ENCODE measurements around the gene SEPTIN12.

DNA sequence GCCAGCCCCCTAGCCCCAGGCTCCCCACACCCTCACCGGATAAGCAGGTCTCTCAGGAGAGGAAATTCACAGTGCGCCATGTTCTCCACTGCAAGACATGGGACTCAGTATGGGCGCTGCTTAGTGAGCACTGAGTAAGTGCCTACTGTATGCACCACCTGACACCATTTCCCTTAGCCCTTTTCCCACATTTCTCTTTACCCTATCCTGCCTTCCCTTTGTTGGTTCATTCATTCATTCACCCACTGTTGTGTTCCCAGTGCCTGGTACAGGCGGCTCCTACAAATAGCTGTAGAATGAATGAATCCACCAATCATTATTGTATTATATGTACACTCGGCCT, 10.1 kb downstream of the SEPTIN12 start:
- TF ChIP-seq, protein P1, sequence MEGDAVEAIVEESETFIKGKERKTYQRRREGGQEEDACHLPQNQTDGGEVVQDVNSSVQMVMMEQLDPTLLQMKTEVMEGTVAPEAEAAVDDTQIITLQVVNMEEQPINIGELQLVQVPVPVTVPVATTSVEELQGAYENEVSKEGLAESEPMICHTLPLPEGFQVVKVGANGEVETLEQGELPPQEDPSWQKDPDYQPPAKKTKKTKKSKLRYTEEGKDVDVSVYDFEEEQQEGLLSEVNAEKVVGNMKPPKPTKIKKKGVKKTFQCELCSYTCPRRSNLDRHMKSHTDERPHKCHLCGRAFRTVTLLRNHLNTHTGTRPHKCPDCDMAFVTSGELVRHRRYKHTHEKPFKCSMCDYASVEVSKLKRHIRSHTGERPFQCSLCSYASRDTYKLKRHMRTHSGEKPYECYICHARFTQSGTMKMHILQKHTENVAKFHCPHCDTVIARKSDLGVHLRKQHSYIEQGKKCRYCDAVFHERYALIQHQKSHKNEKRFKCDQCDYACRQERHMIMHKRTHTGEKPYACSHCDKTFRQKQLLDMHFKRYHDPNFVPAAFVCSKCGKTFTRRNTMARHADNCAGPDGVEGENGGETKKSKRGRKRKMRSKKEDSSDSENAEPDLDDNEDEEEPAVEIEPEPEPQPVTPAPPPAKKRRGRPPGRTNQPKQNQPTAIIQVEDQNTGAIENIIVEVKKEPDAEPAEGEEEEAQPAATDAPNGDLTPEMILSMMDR (IDR thresholded peaks at IDR 0.05), result no peak
- no peak for TF ChIP-seq HMGA2 (CRISPR knock-in tag; IDR thresholded peaks at IDR 0.05)
- TF ChIP-seq ETV6 (CRISPR knock-in tag; IDR thresholded peaks at IDR 0.05), result no peak
- TF ChIP-seq, protein P2, sequence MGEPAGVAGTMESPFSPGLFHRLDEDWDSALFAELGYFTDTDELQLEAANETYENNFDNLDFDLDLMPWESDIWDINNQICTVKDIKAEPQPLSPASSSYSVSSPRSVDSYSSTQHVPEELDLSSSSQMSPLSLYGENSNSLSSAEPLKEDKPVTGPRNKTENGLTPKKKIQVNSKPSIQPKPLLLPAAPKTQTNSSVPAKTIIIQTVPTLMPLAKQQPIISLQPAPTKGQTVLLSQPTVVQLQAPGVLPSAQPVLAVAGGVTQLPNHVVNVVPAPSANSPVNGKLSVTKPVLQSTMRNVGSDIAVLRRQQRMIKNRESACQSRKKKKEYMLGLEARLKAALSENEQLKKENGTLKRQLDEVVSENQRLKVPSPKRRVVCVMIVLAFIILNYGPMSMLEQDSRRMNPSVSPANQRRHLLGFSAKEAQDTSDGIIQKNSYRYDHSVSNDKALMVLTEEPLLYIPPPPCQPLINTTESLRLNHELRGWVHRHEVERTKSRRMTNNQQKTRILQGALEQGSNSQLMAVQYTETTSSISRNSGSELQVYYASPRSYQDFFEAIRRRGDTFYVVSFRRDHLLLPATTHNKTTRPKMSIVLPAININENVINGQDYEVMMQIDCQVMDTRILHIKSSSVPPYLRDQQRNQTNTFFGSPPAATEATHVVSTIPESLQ (CRISPR knock-in tag; IDR thresholded peaks at IDR 0.05), result no peak
- no peak for TF ChIP-seq PRRX2 (CRISPR knock-in tag; IDR thresholded peaks at IDR 0.05)
- TF ChIP-seq, protein P3, sequence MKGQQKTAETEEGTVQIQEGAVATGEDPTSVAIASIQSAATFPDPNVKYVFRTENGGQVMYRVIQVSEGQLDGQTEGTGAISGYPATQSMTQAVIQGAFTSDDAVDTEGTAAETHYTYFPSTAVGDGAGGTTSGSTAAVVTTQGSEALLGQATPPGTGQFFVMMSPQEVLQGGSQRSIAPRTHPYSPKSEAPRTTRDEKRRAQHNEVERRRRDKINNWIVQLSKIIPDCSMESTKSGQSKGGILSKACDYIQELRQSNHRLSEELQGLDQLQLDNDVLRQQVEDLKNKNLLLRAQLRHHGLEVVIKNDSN (CRISPR knock-in tag; IDR thresholded peaks at IDR 0.05), result no peak
- TF ChIP-seq, protein P4, sequence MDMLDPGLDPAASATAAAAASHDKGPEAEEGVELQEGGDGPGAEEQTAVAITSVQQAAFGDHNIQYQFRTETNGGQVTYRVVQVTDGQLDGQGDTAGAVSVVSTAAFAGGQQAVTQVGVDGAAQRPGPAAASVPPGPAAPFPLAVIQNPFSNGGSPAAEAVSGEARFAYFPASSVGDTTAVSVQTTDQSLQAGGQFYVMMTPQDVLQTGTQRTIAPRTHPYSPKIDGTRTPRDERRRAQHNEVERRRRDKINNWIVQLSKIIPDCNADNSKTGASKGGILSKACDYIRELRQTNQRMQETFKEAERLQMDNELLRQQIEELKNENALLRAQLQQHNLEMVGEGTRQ (CRISPR knock-in tag; IDR thresholded peaks at IDR 0.05), result no peak
